Activated T-helper 2 cell treated with anti-CD3 and anti-CD28 coated beads, Interferon-gamma antibody, Interleukin-2, Interleukin-4, amounts not matched to agents 10 μg/mL and 5 μg/mL and 100 μg/mL, durations not matched to agents 14 hours and 24 hours and 36 hours (primary cell): ENCODE measurements around the gene SLC8A2. TPM values are rescaled to one million over a fixed set of nuclear protein-coding genes. Genes with fewer than 3 reads are reported as not detected.

ENCODE experiments used
- DNase-seq: peaks from one replicate; pipeline ENCODE4 v3.0.0; 2021; ENCODE audit warnings: low spot score
- H3K27ac Mint-ChIP-seq: one replicate; pipeline ENCODE4 v1.8.0; 2021; ENCODE audit warnings: mixed read lengths
- H3K27me3 Mint-ChIP-seq: one replicate; pipeline ENCODE4 v1.8.0; 2021; ENCODE audit warnings: low read depth, mixed read lengths
- H3K36me3 Mint-ChIP-seq: one replicate; pipeline ENCODE4 v1.8.0; 2021; ENCODE audit warnings: low read depth, mixed read lengths
- H3K4me1 Mint-ChIP-seq: one replicate; pipeline ENCODE4 v1.8.0; 2021; ENCODE audit warnings: low read depth, mixed read lengths
- H3K4me3 Mint-ChIP-seq: one replicate; pipeline ENCODE4 v1.8.0; 2021; ENCODE audit warnings: low read depth, mild to moderate bottlenecking, moderate library complexity, mixed read lengths
- H3K9me3 Mint-ChIP-seq: one replicate; pipeline ENCODE4 v1.8.0; 2021; ENCODE audit warnings: mixed read lengths
- intact Hi-C: fragments of 100-400 bp; cut with micrococcal nuclease; formaldehyde crosslinking; loops from one replicate; pipeline ENCODE4 v1.15.1; 2023
- total RNA-seq: library from RNA; stranded (reverse); gene quantifications from 2 replicates; pipeline ENCODE4 v1.2.3, GENCODE V29; 2022

The SLC8A2 gene
- total RNA-seq, 1 donor from 2014 or later: not detected

GRCh38 chr19:47456721-47457474 is 14.8 kb downstream of the SLC8A2 start:
- peaks cover 2% of the 10 kb centered on the region for H3K4me1 Mint-ChIP-seq
- H3K9me3 Mint-ChIP-seq: no peaks in the 10 kb centered on the region
- intact Hi-C loops: no loop called here
- no peak for DNase-seq
- H3K27me3 Mint-ChIP-seq: peaks cover 26% of the 10 kb centered on the region
- no peak overlapping the region for H3K4me3 Mint-ChIP-seq
- H3K36me3 Mint-ChIP-seq: no peaks in the 10 kb centered on the region
- no peak overlapping the region for H3K27ac Mint-ChIP-seq

- Mint-ChIP-seq H3K27me3 (peaks cover 49% of the 10 kb centered on the region), H3K4me3 (no peak overlapping the region), H3K9me3 (no peaks in the 10 kb centered on the region), H3K27ac (no peak overlapping the region), H3K36me3 (no peaks in the 10 kb centered on the region), H3K4me1 (peaks cover 14% of the 10 kb centered on the region)
- intact Hi-C loops: no loop called here
- DNase-seq: no peak
These were observed 21.2 kb downstream of the SLC8A2 start for GRCh38 chr19:47450478-47450877.

- Mint-ChIP-seq H3K27me3 (peaks cover 52% of the 10 kb centered on the region), H3K9me3 (no peaks in the 10 kb centered on the region), H3K27ac (no peak overlapping the region), H3K4me1 (peaks cover 32% of the 10 kb centered on the region), H3K36me3 (no peaks in the 10 kb centered on the region), H3K4me3 (no peak overlapping the region)
- intact Hi-C loops: no loop called here
- no peak for DNase-seq
These were observed 23.3 kb downstream of the SLC8A2 start for GRCh38 chr19:47448360-47448727.

GRCh38 chr19:47447470-47448359 is 24.0 kb downstream of the SLC8A2 start:
- peaks cover 37% of the 10 kb centered on the region for H3K4me1 Mint-ChIP-seq
- H3K36me3 Mint-ChIP-seq: no peaks in the 10 kb centered on the region
- no peak overlapping the region for H3K27ac Mint-ChIP-seq
- peaks cover 58% of the 10 kb centered on the region for H3K27me3 Mint-ChIP-seq
- peak overlapping the region; percentile 49 for H3K4me3 Mint-ChIP-seq
- intact Hi-C loops: no loop called here
- DNase-seq: peak; percentile 68
- H3K9me3 Mint-ChIP-seq: no peaks in the 10 kb centered on the region

GRCh38 chr19:47446534-47447469 is 24.9 kb downstream of the SLC8A2 start:
- H3K36me3 Mint-ChIP-seq: no peaks in the 10 kb centered on the region
- intact Hi-C loops: no loop called here
- H3K27me3 Mint-ChIP-seq: peaks cover 62% of the 10 kb centered on the region
- no peak overlapping the region for H3K27ac Mint-ChIP-seq
- no peaks in the 10 kb centered on the region for H3K9me3 Mint-ChIP-seq
- H3K4me3 Mint-ChIP-seq: peak overlapping the region; percentile 49
- DNase-seq: peak; percentile 28
- H3K4me1 Mint-ChIP-seq: peaks cover 37% of the 10 kb centered on the region

- Mint-ChIP-seq H3K27me3 (peaks cover 62% of the 10 kb centered on the region), H3K36me3 (no peaks in the 10 kb centered on the region)
These were observed 25.7 kb downstream of the SLC8A2 start for GRCh38 chr19:47445937-47446402.

GRCh38 chr19:47445527-47445926 is 26.2 kb downstream of the SLC8A2 start:
- H3K4me3 Mint-ChIP-seq: peak overlapping the region; percentile 49
- H3K9me3 Mint-ChIP-seq: no peaks in the 10 kb centered on the region
- DNase-seq: no peak
- H3K27me3 Mint-ChIP-seq: peaks cover 62% of the 10 kb centered on the region
- no peak overlapping the region for H3K27ac Mint-ChIP-seq
- intact Hi-C loops: no loop called here
- peaks cover 37% of the 10 kb centered on the region for H3K4me1 Mint-ChIP-seq
- H3K36me3 Mint-ChIP-seq: no peaks in the 10 kb centered on the region

More at GRCh38 chr19:47445937-47446402, 25.7 kb downstream of the SLC8A2 start:
- no peak overlapping the region for H3K27ac Mint-ChIP-seq
- H3K4me1 Mint-ChIP-seq: peaks cover 37% of the 10 kb centered on the region
- no peaks in the 10 kb centered on the region for H3K9me3 Mint-ChIP-seq
- intact Hi-C loops: no loop called here
- DNase-seq: peak; percentile 54
- peak overlapping the region; percentile 49 for H3K4me3 Mint-ChIP-seq

GRCh38 chr19:47444388-47444821 is 27.3 kb downstream of the SLC8A2 start:
- H3K27me3 Mint-ChIP-seq: peaks cover 59% of the 10 kb centered on the region
- no peak overlapping the region for H3K4me3 Mint-ChIP-seq
- no peaks in the 10 kb centered on the region for H3K9me3 Mint-ChIP-seq
- DNase-seq: peak; percentile 30
- H3K27ac Mint-ChIP-seq: no peak overlapping the region
- peaks cover 37% of the 10 kb centered on the region for H3K4me1 Mint-ChIP-seq
- no peaks in the 10 kb centered on the region for H3K36me3 Mint-ChIP-seq
- intact Hi-C loops: no loop called here

GRCh38 chr19:47443331-47443730 is 28.4 kb downstream of the SLC8A2 start:
- no peak for DNase-seq
- Mint-ChIP-seq H3K4me1 (peaks cover 37% of the 10 kb centered on the region), H3K4me3 (no peak overlapping the region), H3K9me3 (no peaks in the 10 kb centered on the region), H3K27ac (no peak overlapping the region), H3K27me3 (peaks cover 57% of the 10 kb centered on the region), H3K36me3 (no peaks in the 10 kb centered on the region)
- intact Hi-C loops: no loop called here

GRCh38 chr19:47438793-47439220 is 32.9 kb downstream of the SLC8A2 start:
- Mint-ChIP-seq H3K4me3 (no peak overlapping the region), H3K27me3 (peaks cover 29% of the 10 kb centered on the region), H3K9me3 (no peaks in the 10 kb centered on the region), H3K27ac (no peak overlapping the region), H3K36me3 (no peaks in the 10 kb centered on the region), H3K4me1 (peaks cover 23% of the 10 kb centered on the region)
- DNase-seq: no peak
- intact Hi-C loops: loop anchor here (5.0 kb wide), 1 partner anchor 43 kb away; the partner anchor contains the start of gene KPTN

- no peak overlapping the region for H3K4me3 Mint-ChIP-seq
- no peak overlapping the region for H3K27ac Mint-ChIP-seq
- intact Hi-C loops: loop anchor here (5.0 kb wide), 1 partner anchor 45 kb away; the partner anchor contains the start of gene KPTN
These were observed 34.2 kb downstream of the SLC8A2 start for GRCh38 chr19:47437500-47437899.

More at GRCh38 chr19:47437500-47437899, 34.2 kb downstream of the SLC8A2 start:
- Mint-ChIP-seq H3K27me3 (peaks cover 18% of the 10 kb centered on the region), H3K9me3 (no peaks in the 10 kb centered on the region), H3K4me1 (peaks cover 16% of the 10 kb centered on the region), H3K36me3 (no peaks in the 10 kb centered on the region)
- no peak for DNase-seq
